ENCODE measurements around the gene FAM13B. TPM values are rescaled to one million over a fixed set of nuclear protein-coding genes. Genes with fewer than 3 reads are reported as not detected.

Gene FAM13B
- total and polyA plus RNA-seq, 9 of the 15 experiments (the other 6 are each of a cell fraction or from before 2014, with no cell fraction given), result 2.3 to 21.6 (median 14.1) TPM

GRCh38 chr5:137896560-137896959 lies 136.3 kb downstream of the FAM13B start:
- CTCF ChIA-PET (ENCODE audit: low intra/inter-chr PET ratio), result no interaction called here
- WGBS (ENCODE audit: insufficient coverage, low coverage, missing lambda C conversion rate), result 97% methylated on average over 3 of the region's 3 CpGs
- DNase-seq (ENCODE audit: extremely low read depth in 1 of 4, low spot score in 3 of 4), result no peak

More at GRCh38 chr5:137896560-137896959, 136.3 kb downstream of the FAM13B start:
- Histone ChIP-seq H3K9me1 (ENCODE audit: control insufficient read depth, insufficient read depth, low read length) (no peaks in the 10 kb centered on the region), H3K9ac (ENCODE audit: insufficient read depth in 1 of 2, low read depth in 2 of 2, low read length in 2 of 2) (no peak overlapping the region), H3K9me3 (replicated peaks; ENCODE audit: control insufficient read depth, insufficient read depth, low read depth, low read length) (no peaks in the 10 kb centered on the region), H3K4me2 (ENCODE audit: insufficient read depth, low read length) (no peak overlapping the region), H3K4me3 (no peak overlapping the region), H2AFZ (ENCODE audit: low read depth, low read length) (peak overlapping the region; percentile 19; the same call in 1 of the 2 replicates), H4K20me1 (replicated peaks; ENCODE audit: control insufficient read depth, insufficient read depth, low read length) (no peaks in the 10 kb centered on the region), H3K27me3 (ENCODE audit: control insufficient read depth in 2 of 2, insufficient read depth in 2 of 2, low read length in 2 of 2) (no peaks in the 10 kb centered on the region), H3K36me3 (ENCODE audit: control insufficient read depth, insufficient read depth, low read length) (no peaks in the 10 kb centered on the region), H3K4me1 (replicated peaks in 1 of 2; ENCODE audit: control insufficient read depth in 2 of 2, insufficient read depth in 2 of 2, low read length in 2 of 2) (peaks cover 0 to 15% of the 10 kb centered on the region in 2 experiments; a peak in 2 of 5 replicates), H3K27ac (ENCODE audit: extremely low read depth, low read depth, low read length) (no peak overlapping the region), H3K79me2 (ENCODE audit: control insufficient read depth, insufficient read depth, low read length) (no peaks in the 10 kb centered on the region)
- ATAC-seq (no peak), FAIRE-seq (no peak)
- in situ Hi-C loops (cut with MboI) (no loop called here), intact Hi-C loops (cut with micrococcal nuclease) (no loop called here)
- no peak for TF ChIP-seq SFPQ (IDR thresholded peaks at IDR 0.05; ENCODE audit: low read depth, low read length)
- no peak for TF ChIP-seq ZNF77 (CRISPR knock-in tag; IDR thresholded peaks at IDR 0.05)
- no peak for TF ChIP-seq GATA2 (CRISPR knock-in tag; IDR thresholded peaks at IDR 0.05)
- TF ChIP-seq ZBTB9 (CRISPR knock-in tag; IDR thresholded peaks at IDR 0.05), result no peak
- POLR2A ChIA-PET, result interaction anchor here (0.6 to 1.5 kb wide), 4 partner anchors 9 to 843 kb away, joined by 3 to 5 read pairs (median 3); no protein-coding TSS in a partner anchor
- no TSS peak for BruUV-seq (replicated peaks)
